ENCODE results near the gene IGFN1.

IGFN1 gene

GRCh38 chr1:201191653-201192260 is 1.1 kb downstream of the IGFN1 start:
- no peak for DNase-seq (ENCODE audit: low read depth)
- no peak overlapping the region for H3K4me3 ChIP-seq (ENCODE audit: low read depth, low read length)
- no peak for TF ChIP-seq CTCF (IDR thresholded peaks at IDR 0.05; ENCODE audit: control insufficient read depth, extremely low read depth, insufficient read depth)

GRCh38 chr1:201192261-201192788 is 1.7 kb downstream of the IGFN1 start:
- TF ChIP-seq CTCF (IDR thresholded peaks at IDR 0.05; ENCODE audit: control insufficient read depth, extremely low read depth, insufficient read depth): no peak
- DNase-seq (ENCODE audit: low read depth): no peak
- no peak overlapping the region for H3K4me3 ChIP-seq (ENCODE audit: low read depth, low read length)

- TF ChIP-seq CTCF (IDR thresholded peaks at IDR 0.05; ENCODE audit: control insufficient read depth, extremely low read depth, insufficient read depth): no peak
- DNase-seq (ENCODE audit: low read depth): no peak
- H3K4me3 ChIP-seq (ENCODE audit: low read depth, low read length): no peak overlapping the region
These were observed 3.4 kb downstream of the IGFN1 start for GRCh38 chr1:201194046-201194445.

GRCh38 chr1:201198598-201198997 is 8.0 kb downstream of the IGFN1 start:
- no peak for DNase-seq (ENCODE audit: low read depth)
- no peak for TF ChIP-seq CTCF (IDR thresholded peaks at IDR 0.05; ENCODE audit: control insufficient read depth, extremely low read depth, insufficient read depth)
- no peak overlapping the region for H3K4me3 ChIP-seq (ENCODE audit: low read depth, low read length)

- no peak for TF ChIP-seq CTCF (IDR thresholded peaks at IDR 0.05; ENCODE audit: control insufficient read depth, extremely low read depth, insufficient read depth)
- no peak overlapping the region for H3K4me3 ChIP-seq (ENCODE audit: low read depth, low read length)
- no peak for DNase-seq (ENCODE audit: low read depth)
These were observed 14.4 kb downstream of the IGFN1 start for GRCh38 chr1:201205036-201205435.

- no peak for TF ChIP-seq CTCF (IDR thresholded peaks at IDR 0.05; ENCODE audit: control insufficient read depth, extremely low read depth, insufficient read depth)
- no peak overlapping the region for H3K4me3 ChIP-seq (ENCODE audit: low read depth, low read length)
- no peak for DNase-seq (ENCODE audit: low read depth)
These were observed 15.6 kb downstream of the IGFN1 start for GRCh38 chr1:201206176-201206575.

- DNase-seq (ENCODE audit: low read depth): no peak
These were observed 16.4 kb downstream of the IGFN1 start for GRCh38 chr1:201207046-201207445.

More at GRCh38 chr1:201207046-201207445, 16.4 kb downstream of the IGFN1 start:
- no peak overlapping the region for H3K4me3 ChIP-seq (ENCODE audit: low read depth, low read length)
- TF ChIP-seq CTCF (IDR thresholded peaks at IDR 0.05; ENCODE audit: control insufficient read depth, extremely low read depth, insufficient read depth): no peak

All from LNCaP clone FGC (cell line).